GM21723 (cell line): Measurements from ENCODE around the gene WARS2.

Experiments
- ATAC-seq: cut with Tn5 transposase; IDR thresholded peaks from one replicate; pipeline ENCODE4 v1.9.1; 2021; ENCODE audit warnings: mild to moderate bottlenecking, moderate library complexity; ENCODE audit not compliant: unreplicated experiment

Gene WARS2

DNA sequence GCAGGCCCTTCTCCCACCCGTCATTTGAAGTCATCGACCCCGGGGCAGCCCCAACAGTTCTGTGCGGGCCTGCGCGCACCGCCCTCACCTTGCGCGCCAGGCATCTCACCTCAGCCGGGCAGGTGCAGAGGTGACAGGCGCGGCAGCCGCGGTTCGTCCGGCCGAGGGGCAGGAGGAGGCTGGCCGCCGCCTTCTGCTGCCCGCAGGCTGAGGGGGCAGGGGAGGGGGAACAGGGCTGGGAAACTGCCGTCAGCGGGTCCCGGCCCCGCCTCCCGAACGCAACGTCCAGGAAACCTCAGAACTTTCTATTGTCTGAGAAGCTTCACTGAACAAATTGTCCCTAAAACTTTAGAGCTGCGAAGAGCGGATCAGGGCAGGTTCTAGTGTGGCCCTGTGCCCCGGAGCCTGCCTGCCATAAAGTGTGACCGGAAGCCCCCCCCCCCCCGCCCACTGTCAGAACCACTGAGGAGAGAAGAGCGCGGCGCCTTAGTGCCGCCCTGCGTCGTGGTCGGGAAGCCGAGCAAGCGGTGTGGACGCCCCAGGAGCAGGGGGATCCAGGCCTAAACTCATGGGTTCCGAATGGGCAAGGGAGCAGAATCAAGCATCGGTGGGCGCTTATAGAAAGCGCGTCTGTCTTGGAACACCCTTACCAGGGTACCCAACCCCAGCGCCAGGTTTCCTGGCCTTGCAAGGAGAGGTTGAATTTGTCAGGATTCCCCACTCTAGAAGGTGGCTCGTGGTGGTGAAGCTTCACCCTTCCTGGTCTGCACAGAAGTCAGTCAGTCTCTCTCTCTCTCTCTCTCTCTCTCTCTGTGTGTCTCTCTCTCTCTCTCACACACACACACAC is 139.0 kb downstream of the WARS2 start:
- ATAC-seq: no peak

DNA sequence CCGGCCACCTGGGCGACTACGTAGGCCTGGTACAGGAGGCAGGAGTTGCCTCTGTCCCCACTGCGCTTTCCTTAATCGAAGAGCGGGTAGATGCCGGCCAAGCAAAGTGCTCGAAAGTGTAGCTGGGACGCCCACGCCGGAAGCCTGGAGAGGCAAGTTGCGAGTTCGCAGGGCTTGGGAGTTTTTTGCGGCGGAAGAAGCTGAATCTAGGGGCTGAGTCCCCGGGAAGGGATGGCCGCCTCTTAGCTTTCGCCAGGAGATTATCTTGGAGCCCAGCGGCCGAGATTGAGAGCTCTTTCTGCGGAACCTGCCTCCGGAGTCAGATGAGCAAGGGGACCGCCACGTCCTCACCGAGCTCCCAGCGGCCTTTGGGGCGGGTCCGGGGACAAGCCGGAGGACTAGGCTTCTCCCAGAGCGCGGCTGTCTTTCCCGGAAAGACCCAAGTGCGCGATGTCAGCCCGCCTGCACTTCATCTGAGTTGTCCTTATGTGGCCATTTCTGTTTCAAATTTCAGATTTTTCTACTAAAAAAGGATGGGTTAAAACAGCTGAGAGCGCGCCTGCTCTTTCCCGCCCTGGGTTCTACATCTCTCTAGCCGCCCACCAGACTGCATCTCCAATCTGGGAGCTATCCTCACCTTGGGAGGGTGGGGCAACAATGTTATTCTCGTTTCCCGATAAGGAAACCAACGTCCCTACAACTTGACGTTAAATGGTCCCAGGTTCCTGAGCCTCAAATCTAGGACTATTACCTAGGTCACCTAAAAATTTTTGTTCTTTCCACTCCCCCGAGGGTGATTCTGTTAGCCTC is 139.9 kb downstream of the WARS2 start:
- no peak for ATAC-seq

DNA sequence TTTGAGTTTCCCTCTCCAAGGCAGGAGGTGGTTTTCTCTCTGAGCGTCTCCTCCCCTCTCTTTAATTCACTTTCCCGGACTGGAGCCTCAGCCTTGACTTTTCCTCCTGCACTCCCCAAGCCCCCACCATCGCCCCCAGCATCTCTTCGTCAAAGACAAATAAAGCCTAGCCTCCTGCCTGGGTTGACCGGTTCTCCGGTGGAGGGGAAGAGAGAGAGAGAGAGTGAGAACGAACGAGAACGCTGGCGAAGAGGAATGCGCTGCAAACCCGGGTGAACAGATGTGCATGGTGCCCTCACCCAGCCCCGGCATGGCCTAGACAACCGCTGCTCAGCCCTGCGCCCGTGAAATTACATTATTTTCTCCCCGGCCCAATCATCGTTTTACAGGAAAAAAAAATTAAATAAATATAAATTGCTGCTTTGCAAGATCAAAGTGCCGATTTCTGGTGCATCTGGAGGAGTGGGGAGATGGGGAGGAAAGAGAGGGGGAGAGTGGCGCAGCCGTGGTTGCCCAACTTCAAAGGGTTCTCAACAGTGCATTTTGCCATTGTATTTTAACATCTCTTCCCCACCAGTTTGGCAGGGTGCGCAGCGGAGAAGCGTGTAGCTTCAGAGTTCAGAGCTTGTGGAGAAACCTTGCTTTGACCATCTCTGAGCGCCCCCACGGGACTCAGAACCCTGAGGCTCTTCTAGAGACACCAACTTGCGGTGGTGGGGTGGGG is 140.9 kb downstream of the WARS2 start:
- no peak for ATAC-seq

DNA sequence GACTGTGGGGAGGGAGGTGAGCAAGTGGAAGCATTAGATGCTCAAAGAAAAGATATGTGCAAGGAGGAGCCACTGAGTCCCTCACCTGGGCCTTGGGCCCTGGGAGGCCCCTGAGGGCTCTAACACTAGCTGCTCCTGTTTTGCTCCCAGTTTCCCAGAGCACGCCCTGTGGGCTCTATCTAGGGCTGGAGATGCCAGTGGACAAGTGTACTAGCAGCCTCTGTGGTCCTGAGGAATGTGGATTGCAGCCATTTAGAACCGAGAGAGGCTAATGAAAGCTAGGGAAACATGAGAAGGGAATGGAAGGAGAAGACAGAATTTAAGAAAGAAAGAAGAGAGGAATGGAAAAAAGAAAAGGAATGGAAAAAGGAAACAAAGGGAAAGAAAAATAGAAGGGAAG is 142.3 kb downstream of the WARS2 start:
- ATAC-seq: no peak

DNA sequence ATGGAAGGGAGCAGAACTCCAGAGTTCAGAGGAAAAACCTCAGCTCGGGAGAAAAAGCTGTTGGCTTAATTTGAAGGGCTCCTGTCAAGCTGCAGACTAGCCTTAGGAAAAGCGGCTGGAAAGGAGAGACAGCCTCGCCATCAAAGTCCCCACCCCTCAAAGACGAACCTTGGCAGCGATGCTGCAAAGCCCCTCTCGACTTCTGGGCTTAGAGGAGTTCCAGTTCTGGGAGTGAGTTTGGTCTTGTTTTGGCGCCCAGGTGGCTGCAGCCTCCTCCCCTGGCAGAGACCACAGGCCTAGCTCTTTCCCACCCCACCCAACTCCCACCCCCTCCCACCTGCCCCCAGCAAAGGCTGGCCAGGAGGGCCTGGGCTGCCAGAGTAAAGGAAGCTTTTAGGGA is 143.2 kb downstream of the WARS2 start:
- no peak for ATAC-seq

DNA sequence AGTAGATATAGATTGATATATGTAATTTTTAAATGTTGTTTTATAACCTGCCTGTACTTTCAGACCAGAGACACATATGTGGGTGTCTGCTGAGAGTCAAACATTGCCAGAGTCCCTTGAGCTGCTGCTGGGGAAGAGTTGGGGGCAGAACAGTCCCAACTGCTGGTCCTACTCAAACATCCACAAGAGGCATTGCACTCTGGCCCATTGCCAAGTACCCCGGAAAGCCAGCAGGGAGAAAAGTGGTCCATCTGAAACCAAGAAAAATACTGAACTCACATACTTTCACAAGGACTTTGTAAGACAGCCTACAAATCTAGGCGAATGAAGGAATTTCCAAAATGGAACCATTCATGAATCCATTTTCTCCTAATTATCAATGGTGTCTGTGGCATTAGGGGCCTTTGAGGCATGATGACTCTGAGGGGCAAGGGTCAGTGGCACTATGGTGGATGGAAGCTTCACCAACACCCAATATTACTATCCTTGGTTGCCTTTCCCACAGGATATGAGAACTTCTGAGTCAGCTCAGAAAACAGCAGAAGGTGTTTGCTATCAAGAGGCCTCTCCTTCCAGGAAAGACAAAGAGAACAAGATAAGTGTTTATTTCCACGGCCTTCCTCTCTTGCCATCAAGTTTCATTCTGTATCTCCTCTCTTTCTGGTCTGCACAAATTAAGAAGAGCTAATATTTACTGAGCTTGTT is 145.0 kb downstream of the WARS2 start:
- no peak for ATAC-seq

DNA sequence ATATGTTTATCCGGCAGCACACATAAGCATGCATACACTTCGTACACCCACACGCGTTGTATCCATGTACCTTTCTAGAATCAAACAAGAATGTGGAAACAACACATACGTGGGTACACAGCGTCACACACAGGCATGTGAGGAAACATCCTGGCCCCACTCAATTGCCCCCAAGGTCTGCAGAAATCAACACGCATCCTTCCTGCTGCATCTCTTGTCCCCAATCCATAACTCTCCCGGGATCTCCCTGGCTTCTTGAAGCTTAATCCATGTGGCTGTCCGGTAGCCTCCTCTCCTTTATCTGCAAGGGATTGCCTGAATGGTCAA is 146.8 kb downstream of the WARS2 start:
- no peak for ATAC-seq

DNA sequence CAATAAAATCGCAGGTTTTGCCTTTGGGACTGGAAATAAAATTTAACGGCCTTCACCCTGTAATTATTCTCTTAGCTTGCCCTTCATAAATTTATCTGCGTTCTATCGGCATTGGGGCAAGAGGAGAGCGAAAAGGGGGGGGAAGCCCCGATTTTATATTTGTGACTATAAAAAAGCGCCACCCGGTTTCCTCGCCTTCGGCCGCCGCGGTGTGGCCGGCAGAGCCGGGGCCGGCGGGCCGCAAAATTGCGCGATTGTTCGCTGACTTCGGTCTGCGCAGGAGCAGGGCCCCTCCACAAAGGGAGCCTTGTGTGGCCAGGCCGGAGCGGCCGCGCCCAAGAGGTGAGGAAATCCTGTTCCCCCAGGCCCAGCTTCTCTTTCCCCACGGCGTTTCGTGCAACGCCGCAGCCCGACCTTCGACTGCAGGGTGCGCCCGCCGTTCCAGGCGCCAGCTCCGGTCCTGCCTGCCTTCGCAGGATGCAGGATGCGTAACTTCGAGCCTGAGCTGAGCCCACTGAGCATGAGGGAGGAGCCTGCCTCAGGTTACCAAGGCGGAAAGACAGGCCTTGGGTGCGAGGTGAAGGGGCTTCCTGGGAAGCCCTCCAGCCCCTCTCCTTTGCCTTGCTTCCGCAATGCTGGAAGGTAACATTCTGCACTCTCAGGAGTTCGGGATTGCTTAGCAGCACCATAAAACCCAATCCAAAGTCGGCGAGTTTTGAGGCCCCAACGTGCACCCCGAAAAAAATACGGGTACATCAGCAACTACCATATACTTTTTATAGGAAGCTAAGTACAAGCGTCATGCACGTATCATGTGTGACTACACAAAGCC is 147.4 kb downstream of the WARS2 start:
- ATAC-seq: no peak

DNA sequence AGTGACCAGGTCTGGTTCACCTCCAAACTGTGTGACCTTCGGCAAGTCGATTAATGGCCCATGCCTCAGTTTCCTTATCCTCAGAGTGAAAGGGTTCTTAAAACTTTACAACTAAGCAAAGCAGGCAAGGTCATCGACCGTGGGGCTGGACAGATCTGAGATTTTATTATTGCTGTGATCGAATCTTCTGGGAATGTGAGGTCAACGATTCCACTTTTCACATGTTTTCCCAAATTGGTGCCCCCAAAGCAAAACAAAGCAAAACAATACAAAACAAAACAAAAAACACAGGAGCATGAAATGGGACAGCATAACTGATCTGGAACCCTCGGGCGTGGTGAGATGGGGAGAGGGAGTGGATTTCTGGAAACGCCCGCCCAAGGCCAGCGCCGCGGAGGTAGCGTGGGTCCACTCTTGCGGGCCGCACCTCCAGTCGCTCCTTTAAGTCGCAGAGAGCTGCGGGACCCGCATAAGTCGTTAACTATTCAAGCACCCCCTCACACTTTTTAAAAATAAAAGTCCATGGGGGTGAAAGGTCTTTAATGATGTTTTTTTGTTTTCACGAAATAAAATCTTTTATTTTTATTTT is 148.1 kb downstream of the WARS2 start:
- ATAC-seq: no peak

DNA sequence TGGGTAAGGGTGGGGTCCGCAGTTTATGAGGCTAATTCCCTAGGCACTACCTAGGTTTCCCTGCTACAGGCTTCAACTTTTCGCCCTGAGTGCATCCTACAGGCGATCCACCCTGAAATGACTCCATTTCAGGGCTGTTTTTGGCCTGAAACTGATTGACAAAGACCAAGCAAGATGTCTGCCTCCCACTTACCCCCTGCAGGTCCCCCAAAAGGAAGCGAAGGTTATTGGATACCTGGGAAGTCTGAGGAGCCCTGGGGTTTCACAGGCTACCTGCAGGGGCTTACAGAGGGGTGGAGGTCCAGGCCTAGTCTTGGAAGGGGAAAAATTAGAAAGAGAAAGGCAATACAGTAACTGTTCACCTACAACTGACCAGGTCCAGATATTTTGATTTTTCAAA is 149.0 kb downstream of the WARS2 start:
- no peak for ATAC-seq

DNA sequence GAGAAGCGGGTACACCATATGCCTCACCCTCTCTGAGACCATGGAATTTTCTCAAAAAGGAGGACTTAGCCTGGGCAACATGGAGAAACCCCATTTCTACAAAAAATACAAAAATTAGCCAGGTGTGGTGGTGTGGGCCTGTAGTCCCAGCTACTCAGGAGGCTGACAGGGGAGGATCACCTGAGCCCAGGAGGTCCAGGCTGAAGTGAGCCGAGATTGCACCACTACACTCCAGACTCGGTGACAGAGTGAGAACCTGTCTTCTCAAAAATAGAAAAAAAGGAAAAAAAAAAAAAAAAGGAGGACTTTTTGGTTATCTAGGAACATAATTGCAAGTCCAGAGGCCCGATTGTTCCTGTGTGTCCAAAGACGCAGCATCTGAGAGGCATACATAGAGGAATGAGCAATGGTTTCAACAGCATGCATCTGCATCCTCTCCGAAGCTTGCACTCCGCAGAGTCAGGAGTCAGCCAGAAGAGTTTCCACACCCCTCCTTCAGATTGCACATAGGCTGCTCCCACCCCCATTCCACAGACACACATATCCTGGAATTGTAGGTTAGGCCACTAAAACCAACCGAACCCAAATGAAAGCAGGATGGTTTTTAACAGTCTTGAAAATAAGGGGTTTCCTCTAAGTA is 149.8 kb downstream of the WARS2 start:
- ATAC-seq: no peak

DNA sequence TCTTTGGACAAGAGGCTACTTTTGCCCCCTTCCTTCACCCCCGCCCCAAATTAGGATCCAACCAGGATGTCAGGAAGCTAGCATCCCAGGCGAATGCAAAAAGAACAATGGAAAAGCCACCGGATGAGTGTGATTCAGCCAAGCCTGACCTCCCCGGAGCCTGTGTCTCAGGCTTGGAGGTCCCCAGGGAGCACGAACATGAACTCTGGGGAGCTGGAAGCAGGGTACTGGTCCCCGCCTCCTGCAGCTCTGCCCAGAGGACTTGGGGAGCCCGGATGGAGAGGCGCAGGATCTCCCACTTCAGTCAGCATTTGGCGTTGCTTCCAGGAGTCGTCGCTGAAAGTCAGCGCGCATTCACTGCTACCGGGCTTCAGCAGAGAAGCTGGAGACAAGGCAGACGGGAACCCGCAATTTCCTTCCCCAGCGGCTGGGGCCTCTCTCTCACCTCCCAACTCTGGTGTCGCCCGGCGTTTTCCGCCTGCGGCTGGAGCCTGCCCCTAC is 150.5 kb downstream of the WARS2 start:
- ATAC-seq: no peak

DNA sequence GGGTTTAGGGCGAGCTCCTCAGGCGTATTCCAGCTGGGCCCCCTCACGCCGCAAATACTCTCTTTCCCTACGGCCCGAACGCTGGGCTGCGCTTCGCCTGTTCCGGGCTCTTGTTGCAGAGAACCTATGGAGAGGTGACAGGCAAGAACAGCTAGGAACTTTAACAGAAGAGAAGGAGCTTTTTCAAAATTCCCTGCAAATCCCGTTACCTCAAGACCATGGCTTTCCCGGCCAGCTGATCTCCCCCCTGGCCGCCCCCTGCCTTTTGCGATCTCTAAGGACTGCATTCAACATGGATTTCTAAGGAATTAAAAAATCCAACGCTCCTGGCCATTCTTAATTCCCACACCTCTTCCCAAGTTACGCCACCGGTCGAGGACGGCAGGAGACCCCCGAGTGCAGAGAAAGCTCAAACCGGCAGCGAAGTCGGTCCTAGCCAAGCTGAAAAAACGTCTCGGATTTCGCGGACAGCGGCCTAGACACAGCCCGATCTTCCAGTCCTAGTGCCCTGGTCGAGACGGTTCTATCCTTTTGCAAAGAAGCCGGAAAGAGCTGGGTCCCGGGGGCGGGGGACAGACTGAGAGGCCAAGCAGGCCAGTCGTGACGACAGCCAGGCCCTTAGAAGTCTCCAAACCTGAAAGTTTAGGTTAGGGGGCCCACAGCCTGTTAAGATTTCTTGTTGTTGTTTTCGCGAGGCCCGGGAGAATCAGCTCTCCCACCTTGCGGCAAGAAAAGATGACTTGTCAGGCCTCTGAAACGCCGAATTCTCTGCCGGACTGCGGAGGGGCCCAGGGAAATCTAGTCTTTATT is 151.2 kb downstream of the WARS2 start:
- no peak for ATAC-seq

DNA sequence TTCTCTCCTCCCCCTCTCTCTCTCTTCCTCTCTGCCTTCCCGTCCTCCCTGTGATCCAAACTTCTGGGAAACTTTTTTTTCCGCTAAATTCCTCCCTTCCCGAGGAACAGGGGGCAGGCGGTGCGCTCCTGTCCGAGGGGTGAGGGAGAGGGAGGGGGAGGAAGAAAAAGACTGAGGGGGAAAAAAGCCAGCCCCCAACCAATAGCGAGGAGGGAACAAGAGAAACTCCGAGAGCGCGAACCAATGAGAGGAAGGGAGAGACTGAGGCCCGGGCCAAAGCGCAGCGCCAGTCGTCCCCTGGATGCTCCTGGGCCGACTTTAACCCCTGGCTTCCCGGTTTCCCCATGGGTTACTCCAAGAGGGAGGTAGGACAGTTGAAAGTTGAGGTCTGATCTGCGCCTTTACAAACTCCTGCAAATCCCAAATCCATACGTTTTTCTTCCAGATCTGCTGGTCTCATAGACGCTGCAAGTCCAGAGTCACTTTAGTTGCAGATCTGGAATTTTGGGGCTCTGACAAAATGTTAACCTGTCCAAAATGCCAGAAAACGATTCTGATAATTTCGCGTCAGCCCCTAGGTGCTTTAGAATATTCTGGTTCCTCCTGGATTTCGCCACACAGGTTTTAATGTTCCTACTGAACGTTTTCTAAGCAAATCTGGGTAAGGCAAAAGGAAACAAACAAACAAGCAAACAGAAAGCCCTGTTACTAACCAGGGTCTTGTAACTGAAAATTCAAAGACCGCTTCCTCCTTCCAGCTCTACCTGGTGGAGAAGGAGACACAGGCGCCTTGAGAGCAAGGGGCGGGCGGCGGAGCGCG is 152.1 kb downstream of the WARS2 start, which contains the start of gene TBX15:
TSS of gene TBX15 (minus strand) at position 158 of the 820 bp plus-strand sequence. CDS start 548 bp downstream, outside the sequence.
- no peak for ATAC-seq

DNA sequence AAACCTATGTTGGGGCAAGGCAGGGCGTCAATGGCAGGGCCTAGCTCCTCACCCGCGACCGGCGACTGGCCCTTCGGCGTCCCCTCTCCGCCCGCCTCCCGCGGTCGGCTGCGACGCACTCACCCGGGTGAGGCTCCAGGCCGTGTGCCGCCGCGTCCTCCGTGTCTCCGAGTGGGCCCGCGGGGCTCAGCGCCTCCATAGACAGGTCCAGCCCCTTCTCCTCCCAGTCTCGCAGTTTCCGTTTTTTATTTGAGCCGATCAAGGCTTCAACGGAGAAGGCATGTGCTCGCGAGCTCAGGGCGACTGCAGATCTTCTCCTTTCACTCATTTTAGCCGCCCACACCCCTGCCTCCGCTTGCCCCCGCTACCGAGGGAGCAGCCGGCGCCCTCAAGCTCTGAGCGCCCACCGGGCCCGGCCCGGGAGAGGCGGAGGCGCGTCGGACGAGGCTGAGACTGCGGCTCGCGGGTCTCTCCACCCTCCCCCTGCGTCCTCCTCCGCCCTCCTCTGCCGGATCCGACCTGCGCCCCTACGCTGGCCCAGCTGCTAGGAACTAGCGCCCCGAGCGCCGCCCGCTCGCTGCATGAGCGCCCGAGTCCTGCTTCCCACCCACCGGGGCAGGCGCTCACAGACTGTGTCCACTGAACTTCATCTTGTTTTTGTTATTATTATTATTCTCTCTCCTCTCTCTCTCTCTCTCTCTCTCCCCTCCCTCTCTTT is 152.8 kb downstream of the WARS2 start:
- no peak for ATAC-seq

DNA sequence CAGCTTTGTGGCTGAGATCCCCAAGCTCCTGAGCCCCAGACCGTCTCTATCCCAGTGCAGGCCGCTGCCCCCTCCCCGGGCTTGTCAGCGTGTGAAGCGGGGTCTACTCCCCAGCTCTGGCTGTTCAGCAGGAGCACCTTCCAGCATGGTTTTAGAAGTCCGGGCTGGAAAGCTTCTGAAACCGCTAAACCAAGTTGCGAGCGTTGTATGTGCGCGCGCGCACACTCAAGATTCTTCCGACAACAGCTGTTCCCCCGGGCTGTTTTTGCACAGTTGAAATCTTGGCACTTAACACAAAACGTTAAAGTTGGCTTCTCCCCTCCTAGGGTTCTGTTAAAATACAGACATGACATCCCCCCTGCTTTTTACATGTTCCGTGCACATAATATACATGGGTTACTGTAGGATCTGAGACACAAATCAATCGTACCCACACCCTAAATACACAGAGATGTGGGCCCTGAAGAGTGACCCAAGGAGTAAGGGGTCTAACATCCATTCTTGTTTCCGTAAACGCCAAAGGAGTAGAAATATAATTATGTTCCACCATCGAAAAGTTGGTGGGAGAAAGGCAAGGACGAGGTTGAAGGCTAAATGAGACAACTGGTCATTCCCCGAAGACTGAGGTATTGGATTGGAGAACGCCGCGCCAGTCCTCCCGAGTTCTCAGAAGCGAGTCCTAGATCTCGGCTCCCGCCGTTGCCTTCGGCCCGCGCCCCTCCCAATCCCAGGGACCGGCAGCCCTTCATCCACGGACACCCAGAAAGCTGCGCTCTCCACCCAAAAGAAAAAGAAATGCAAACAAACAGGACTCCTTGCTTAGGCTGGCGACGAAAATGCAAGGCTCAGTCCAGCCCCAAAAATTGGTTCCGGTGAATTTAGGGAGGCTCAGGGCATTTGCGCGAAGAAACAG is 153.6 kb downstream of the WARS2 start:
- ATAC-seq: no peak
